IPS DF 4.7 (cell line): Measurements from ENCODE around the gene NKD2.
"Not testable (repeated sequence)": the region's sequence is repeated elsewhere in the genome, so short reads cannot be mapped to it uniquely, and the experiment has no call there.

Experiments used
- DNase-seq: peaks from one replicate; pipeline ENCODE4 v3.0.0-alpha.2; 2013; ENCODE audit warnings: low spot score; ENCODE audit errors: extremely low read depth

Gene NKD2

GRCh38 chr5:1068895-1069719 lies 60.5 kb downstream of the NKD2 start:
- DNase-seq: no peak

GRCh38 chr5:1069720-1070088 lies 61.1 kb downstream of the NKD2 start:
- no peak for DNase-seq

DNA sequence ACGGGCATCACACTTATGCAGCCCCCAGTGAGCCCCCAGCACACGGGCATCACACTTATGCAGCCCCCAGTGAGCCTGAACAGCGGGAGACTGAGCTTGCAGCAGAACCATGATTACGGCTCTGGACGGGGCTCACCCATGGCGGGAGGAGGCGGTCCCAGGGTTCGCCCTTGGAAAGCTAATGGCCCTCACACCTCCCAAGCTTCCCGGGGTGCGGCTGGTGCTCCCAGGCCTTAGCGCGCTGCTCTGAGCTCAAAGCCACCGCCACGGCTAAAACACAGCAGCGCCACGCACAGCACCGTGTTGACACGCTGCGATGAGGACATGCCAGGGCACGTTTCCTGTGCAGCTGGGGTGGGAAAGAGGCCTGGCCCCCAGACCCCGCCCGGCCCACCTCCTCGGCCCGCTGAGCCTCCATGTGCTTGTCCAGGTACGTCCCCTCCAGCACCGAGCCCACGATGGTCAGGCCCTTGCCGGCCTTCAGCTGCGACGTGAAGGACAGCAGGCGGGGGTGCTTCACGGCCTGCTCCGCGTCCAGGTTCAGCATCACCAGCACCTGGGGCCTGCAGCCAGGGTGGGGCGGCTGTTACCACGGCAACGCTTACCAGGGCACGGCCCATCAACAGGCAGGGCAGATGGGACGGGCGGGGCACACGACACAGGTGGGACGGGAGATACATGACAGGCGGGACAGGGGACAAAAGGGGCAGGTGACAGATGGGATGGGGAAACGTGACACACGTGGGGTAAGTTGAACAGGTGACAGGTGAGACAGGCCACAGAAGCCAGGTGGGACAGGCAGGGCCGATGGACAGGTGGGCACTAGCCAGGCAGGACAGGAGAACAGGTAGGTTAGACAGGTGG lies 64.9 kb downstream of the NKD2 start:
- no peak for DNase-seq

DNA sequence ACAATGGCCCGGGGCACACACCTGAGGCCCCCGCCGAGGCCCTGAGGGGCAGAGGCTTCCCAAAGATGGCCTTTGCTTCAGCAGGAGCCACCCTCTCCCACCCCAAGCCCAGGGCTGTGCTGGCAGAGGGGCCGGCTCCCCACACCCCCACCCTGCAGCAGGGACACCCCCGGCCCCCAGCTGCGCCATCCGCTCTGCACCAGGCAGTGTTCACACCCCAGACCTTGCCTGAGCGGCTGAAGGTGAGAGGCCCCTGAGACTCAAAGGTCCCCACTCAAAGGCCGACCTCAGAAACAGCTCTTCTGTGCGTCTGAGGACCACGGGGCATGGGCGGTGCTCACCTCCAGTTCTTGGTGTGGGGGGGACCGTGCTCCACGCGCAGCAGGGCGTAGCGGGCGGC lies 65.6 kb downstream of the NKD2 start:
- DNase-seq: no peak

GRCh38 chr5:1074816-1075554 lies 66.4 kb downstream of the NKD2 start:
- DNase-seq: no peak

GRCh38 chr5:1075555-1075881 lies 66.9 kb downstream of the NKD2 start:
- no peak for DNase-seq

DNA sequence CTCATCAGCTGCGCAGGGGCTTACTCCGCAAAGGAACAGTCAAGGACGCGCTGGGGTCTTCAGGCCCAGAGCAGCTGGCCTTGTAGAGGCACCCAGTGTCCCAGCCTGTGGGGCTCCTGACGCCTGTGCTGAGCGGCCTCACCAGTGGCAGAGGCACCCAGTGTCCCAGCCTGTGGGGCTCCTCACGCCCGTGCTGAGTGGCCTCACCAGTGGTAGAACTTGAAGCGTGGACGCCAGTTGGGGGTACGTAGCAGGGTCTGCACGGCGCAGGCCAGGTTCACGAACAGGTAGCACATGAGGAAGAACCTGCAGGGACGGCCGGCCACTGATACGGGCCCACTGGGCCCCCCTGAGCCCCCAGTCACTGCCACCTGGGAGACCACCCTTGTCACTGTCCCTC lies 67.3 kb downstream of the NKD2 start:
- no peak for DNase-seq

GRCh38 chr5:1076406-1076805 lies 67.8 kb downstream of the NKD2 start:
- DNase-seq: no peak

GRCh38 chr5:1077026-1077425 lies 68.4 kb downstream of the NKD2 start:
- DNase-seq: no peak

- DNase-seq: no peak
These were observed 69.0 kb downstream of the NKD2 start for GRCh38 chr5:1077491-1078020.

DNA sequence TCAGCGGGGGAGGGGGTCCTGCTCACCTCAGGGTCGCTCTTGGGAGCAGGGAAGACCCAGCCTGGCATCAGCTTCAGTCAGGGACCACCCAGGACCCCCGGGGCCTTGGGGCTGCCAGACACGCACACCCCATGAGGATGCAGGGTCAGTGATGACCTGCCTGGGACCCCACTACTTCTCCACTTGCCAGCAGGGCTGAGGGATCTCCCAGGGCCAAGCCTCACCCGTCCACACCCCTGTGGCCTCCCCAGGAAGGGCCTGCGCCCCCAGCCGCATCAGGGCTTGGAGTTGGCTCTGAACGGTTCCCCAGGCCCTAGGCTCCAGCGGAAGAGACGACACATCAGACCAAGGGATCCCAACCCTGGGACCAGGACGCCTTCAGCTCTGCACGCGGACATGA lies 69.6 kb downstream of the NKD2 start:
- no peak for DNase-seq

- DNase-seq: no peak
These were observed 70.2 kb downstream of the NKD2 start for GRCh38 chr5:1078851-1079250.

GRCh38 chr5:1079486-1079885 lies 70.9 kb downstream of the NKD2 start:
- no peak for DNase-seq

- DNase-seq: no peak
These were observed 71.4 kb downstream of the NKD2 start for GRCh38 chr5:1079961-1080360.

GRCh38 chr5:1080432-1080831 lies 71.8 kb downstream of the NKD2 start:
- no peak for DNase-seq

DNA sequence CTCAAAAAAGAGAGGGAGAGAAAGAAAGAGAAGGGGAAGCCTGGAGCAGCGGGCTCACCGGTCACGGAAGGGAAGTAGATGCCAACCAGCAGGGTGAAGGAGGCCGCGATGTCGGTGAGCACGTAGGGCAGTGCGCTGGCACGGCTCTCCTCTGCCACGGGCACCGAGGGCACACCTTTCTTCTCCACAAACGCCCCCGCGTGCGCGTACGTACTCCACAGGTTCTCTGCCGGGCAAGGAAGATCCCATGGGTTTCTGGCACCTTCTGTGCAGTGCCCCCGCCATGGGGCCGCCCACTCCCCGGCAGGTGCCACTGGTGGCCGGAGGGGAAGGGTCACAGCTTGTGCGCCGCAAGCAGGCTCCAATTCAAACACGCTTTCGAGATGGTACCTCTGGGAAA lies 72.9 kb downstream of the NKD2 start:
- no peak for DNase-seq

DNA sequence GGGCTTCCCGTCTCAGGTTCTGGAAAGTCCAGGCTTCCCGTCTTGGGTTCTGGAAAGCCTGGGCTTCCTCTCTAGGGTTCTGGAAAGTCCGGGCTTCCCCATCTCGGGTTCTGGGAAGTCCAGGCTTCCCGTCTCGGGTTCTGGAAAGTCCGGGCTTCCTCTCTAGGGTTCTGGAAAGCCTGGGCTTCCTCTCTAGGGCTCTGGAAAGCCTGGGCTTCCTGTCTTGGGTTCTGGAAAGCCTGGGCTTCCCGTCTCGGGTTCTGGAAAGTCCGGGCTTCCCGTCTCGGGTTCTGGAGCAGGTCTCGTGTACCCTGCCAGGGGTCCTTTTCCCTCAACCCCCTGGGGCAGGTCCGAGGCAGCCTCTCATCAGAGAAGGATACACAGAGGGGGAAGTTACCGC lies 74.4 kb downstream of the NKD2 start:
- not testable (repeated sequence) for DNase-seq

DNA sequence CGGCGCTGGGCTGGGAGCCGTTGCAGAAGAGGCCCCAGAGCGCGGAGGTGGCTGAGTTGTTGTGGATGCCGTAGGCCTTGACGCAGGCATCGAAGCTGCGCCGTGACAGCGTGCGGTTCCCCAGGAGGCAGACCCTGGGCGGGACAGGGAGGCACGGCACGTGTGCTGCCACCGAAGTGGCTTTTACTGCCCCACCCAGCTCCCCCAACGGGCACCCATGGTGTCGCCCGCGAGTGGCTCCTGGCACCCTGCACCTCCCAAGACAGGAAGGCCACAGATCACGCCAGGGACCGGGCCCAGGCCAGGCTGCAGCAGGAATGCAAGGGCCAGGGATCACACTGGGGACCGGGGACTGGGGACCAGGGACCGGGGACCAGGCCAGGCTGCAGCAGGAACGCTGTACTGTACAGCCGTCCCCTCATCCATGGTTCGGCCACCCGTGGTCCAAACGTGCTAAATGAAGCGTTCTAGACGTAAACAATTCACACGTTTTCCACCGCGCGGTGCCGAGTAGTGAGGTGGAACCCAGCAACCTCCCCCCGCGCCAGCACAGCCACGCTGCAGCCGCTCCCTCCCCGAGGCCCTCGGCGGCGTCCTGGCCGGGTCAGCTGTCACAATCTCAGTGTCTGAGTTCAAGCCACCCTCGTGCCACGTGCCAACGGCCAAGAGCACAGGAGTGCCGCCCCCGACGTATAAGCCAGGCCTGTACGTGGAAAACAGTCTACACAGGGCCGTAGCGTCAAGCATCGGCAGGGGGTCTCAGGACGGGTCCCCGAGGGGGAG lies 75.4 kb downstream of the NKD2 start:
- no peak for DNase-seq

- no peak for DNase-seq
These were observed 76.8 kb downstream of the NKD2 start for GRCh38 chr5:1085391-1085790.

DNA sequence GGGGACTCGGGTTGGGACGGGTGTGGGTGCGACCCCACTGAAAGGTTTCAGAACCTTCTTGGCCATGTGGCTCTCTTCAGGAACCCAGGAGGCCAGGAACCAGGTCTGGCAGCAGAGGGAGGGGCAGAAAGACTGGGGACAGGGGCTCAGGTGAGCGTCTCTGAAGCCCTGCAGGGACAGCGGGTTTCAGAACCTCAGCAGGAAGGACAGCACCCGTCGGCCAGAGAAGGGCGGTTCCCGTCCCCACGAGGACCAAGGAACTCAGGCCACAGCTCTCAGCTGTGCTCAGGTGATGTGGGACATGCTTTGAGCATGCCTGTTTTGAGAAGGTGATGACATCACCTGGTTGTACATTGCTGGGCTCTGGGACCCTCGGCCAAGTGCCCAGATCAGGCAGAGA lies 77.5 kb downstream of the NKD2 start:
- no peak for DNase-seq

DNA sequence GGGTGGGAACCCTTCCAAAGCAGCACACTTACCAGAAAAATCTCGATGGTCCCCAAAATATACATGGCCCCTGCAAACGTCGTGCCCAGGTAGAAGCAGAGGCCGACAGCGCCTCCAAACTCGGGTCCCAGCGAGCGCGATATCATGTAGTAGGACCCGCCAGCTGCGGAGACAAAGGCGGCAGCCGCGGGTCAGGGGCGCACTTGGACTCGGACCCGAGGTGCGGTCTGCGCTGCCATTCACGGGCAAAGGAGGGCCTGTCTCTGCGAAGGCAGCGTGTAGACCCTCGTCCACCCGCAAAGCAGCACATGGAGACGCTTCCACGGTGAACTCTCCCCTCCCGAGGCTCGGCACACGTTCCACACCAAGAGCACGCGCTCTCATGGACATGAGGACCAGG lies 78.3 kb downstream of the NKD2 start:
- no peak for DNase-seq
